Measurements from ENCODE around the gene ASPN.

GRCh38 chr9:92518199-92518598 is 35.9 kb upstream of the ASPN start:
- TF ChIP-seq CTCF (conservative IDR thresholded peaks at IDR 0.05; ENCODE audit: low read length): no peak
- TF ChIP-seq EZH2phosphoT487 (IDR thresholded peaks at IDR 0.05; ENCODE audit: borderline replicate concordance): no peak

Measured in Loucy (cell line).